H54 (cell line): ENCODE measurements around the gene METTL5.
"Not testable (repeated sequence)": the region's sequence is repeated elsewhere in the genome, so short reads cannot be mapped to it uniquely, and the experiment has no call there.

Source experiments
- DNase-seq: peaks from one replicate; pipeline ENCODE4 v3.0.0; 2011; ENCODE audit warnings: low spot score, mixed read lengths; ENCODE audit not compliant: insufficient read length
- FAIRE-seq: peaks from 3 replicates; lab custom pipeline; 2011; peaks lifted over from hg19 to GRCh38; lab: Jason Lieb, UNC
- POLR2A ChIP-seq: IDR thresholded peaks from 2 replicates; pipeline ENCODE4 v1.6.1; 2011; ENCODE audit warnings: low read depth, mild to moderate bottlenecking, low read length

METTL5 gene

GRCh38 chr2:169824373-169825333, at the start of gene METTL5:
METTL5 (minus strand) TSS chr2:169824905; CDS start chr2:169824597, 308 bp downstream.
- TF ChIP-seq POLR2A = peak; percentile 83
- DNase-seq = peak; percentile 78
- no peak for FAIRE-seq

GRCh38 chr2:169871994-169872393, 47.3 kb upstream of the METTL5 start:
- DNase-seq (no peak), FAIRE-seq (no peak)
- no peak for TF ChIP-seq POLR2A

- not testable (repeated sequence) for DNase-seq, FAIRE-seq
These were observed 46.7 kb upstream of the METTL5 start for GRCh38 chr2:169871369-169871768.

GRCh38 chr2:169868951-169869350, 44.2 kb upstream of the METTL5 start:
- TF ChIP-seq POLR2A = no peak
- DNase-seq (no peak), FAIRE-seq (peak; percentile 58)

- no peak for DNase-seq
- no peak for FAIRE-seq
- TF ChIP-seq POLR2A = no peak
These were observed 42.9 kb upstream of the METTL5 start for GRCh38 chr2:169867579-169867978.

- not testable (repeated sequence) for DNase-seq, FAIRE-seq
These were observed 41.5 kb upstream of the METTL5 start for GRCh38 chr2:169866230-169866629.

DNA sequence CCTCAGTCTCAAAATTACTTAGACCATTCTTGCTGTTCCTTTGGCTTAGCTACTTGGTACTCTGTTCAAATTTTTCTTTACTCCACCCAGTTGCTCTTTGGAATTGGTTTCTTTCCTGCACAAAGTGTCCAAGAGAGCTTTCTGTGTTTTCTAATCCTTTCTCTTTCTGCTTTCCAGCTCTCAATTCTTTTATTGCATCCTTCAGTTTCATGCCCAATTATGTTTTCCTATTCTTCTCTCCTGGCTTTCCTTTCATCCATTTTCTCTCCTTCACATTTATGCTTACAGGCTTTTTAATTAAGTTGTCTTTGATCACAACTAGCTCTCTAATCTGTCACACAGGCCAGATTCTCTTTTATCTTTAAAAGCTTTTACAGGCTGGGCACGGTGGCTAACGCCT, 40.8 kb upstream of the METTL5 start:
- DNase-seq (no peak), FAIRE-seq (no peak)
- no peak for TF ChIP-seq POLR2A

DNA sequence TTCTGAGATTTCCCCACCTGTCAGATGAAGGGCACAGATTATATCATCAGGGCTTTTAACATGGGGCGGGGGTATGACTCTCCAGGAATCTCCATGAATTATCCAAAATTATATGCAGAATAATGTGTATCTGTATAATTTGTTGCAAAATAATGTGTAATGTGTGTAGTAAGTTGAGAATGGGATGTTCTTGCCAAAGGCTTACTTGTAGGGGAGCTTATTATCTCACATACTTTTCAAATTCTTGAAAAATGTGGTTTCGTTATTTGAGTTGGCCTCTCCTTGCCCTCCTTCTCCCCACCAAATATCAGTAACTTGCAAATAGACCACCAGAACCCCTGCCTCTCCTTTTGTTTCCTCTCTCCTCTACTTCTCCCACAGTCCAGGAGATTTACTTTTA, 38.1 kb upstream of the METTL5 start:
- peak; percentile 69 for FAIRE-seq
- no peak for DNase-seq
- no peak for TF ChIP-seq POLR2A

DNA sequence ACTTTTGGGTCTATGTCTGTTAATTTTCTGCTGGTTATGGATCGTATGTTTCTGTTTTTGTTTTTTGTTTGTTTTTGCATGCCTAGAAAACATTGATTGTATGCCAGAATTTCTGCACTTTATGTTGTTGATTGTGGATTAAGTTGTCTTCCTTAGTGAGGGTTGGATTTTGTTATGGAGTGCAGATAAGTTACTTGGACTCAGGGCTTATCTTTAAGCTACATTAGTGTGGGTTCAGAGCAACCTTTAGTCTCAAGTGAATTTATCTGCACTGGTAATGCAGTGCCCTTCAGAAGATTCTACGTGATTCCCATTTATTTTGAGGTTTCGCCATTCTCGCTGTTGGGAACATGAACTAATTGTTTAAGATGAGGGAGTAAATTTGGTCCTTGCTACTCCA, 35.4 kb upstream of the METTL5 start:
- no peak for FAIRE-seq
- TF ChIP-seq POLR2A = no peak
- no peak for DNase-seq

DNA sequence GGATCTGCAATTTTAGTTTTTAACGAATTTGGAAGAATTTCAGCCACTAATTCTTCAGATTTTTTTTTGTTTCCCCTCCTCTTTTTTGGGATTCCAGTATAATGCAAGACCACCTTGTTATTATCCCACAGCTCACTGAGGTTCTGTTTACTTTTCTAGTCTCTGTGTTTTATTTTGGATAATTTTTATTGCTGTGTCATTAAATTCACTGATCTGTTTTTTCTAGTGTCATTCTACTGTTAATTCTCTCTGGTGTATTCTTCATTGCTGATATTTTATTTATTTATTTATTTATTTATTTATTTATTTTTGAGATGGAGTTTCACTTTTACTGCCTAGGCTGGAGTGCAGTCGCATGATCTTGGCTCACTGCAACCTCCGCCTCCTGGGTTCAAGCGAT, 34.7 kb upstream of the METTL5 start:
- DNase-seq (no peak), FAIRE-seq (no peak)
- no peak for TF ChIP-seq POLR2A

DNA sequence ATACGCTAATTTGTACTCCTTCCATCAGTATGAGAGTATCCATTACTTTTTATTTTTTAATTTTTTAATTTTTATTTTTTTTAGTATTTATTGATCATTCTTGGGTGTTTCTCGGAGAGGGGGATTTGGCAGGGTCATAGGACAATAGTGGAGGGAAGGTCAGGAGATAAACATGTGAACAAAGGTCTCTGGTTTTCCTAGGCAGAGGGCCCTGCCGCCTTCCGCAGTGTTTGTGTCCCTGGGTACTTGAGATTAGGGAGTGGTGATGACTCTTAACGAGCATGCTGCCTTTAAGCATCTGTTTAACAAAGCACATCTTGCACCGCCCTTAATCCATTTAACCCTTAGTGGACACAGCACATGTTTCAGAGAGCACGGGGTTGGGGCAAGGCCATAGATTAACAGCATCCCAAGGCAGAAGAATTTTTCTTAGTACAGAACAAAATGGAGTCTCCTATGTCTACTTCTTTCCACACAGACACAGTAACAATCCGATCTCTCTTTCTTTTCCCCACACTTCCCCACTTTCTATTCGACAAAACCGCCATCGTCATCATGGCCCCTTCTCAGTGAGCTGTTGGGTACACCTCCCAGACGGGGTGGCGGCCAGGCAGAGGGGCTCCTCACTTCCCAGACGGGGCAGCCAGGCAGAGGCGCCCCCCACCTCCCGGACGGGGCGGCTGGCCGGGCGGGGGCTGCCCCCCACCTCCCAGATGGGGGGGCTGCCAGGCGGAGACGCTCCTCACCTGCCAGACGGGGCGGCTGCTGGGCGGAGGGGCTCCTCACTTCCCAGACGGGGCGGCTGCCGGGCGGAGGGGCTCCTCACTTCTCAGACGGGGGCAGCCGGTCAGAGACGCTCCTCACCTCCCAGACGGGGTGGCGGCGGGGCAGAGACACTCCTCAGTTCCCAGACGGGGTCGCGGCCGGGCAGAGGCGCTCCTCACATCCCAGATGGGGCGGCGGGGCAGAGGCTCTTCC, 30.9 kb upstream of the METTL5 start:
- not testable (repeated sequence) for FAIRE-seq, DNase-seq

DNA sequence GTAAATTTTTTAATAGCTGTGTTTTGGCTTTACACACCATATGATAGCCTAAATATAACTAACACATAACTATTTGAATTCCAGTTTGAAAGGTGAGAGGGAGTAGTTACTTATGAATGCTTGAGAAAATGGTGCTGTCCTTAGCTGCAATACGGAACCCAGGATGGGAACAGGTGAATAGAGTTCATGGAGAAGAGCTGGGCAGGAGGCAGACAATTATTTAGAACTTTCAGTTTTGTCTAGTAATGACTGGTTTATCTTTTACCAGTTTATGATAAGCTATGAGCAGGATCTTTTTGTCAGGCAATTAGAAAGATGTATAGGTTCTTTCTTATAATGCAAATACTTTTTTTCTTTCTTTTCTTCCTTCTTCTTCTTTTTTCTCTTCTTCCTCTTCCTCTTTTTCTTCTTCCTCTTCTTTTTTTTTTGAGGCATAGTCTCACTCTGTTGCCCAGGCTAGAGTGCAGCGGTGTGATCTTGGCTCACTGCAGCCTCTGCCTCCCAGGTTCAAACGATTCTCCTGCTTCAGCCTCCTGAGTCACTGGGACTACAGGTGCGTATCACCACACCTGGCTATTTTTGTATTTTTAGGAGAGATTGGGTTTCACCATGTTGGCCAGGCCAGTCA, 28.4 kb upstream of the METTL5 start:
- DNase-seq (no peak), FAIRE-seq (peak; percentile 6)
- TF ChIP-seq POLR2A = no peak

GRCh38 chr2:169849710-169850109, 25.0 kb upstream of the METTL5 start:
- no peak for TF ChIP-seq POLR2A
- DNase-seq (no peak), FAIRE-seq (no peak)

- not testable (repeated sequence) for DNase-seq, FAIRE-seq
These were observed 24.4 kb upstream of the METTL5 start for GRCh38 chr2:169848959-169849693.
